Measurements from ENCODE around the gene ITGB3BP.

The ITGB3BP gene

GRCh38 chr1:63547621-63548294 is 24.7 kb upstream of the ITGB3BP start:
- H3K9ac ChIP-seq: no peak overlapping the region
- no peak for TF ChIP-seq CTCF (IDR thresholded peaks at IDR 0.05)
- no peak overlapping the region for H3K4me3 ChIP-seq (ENCODE audit: low read depth, low read length)
- H3K36me3 ChIP-seq (ENCODE audit: control insufficient read depth, insufficient read depth, low read length): no peaks in the 10 kb centered on the region
- no peaks in the 10 kb centered on the region for H3K9me3 ChIP-seq (ENCODE audit: control insufficient read depth, low read length)
- H2AFZ ChIP-seq: no peak overlapping the region
- no peaks in the 10 kb centered on the region for H3K27me3 ChIP-seq (ENCODE audit: control insufficient read depth, insufficient read depth, low read length)
- H3K4me1 ChIP-seq: no peaks in the 10 kb centered on the region
- no peaks in the 10 kb centered on the region for H3K79me2 ChIP-seq
- no peak overlapping the region for H3K4me2 ChIP-seq (ENCODE audit: low read length)
- H3K27ac ChIP-seq: no peak overlapping the region

- Histone ChIP-seq H3K79me2 (no peaks in the 10 kb centered on the region), H3K27ac (no peak overlapping the region), H3K9ac (no peak overlapping the region), H3K4me3 (ENCODE audit: low read depth, low read length) (no peak overlapping the region), H2AFZ (no peak overlapping the region), H3K36me3 (ENCODE audit: control insufficient read depth, insufficient read depth, low read length) (no peaks in the 10 kb centered on the region), H3K9me3 (ENCODE audit: control insufficient read depth, low read length) (no peaks in the 10 kb centered on the region), H3K27me3 (ENCODE audit: control insufficient read depth, insufficient read depth, low read length) (no peaks in the 10 kb centered on the region), H3K4me2 (ENCODE audit: low read length) (no peak overlapping the region), H3K4me1 (no peaks in the 10 kb centered on the region)
- no peak for TF ChIP-seq CTCF (IDR thresholded peaks at IDR 0.05)
These were observed 22.8 kb upstream of the ITGB3BP start for GRCh38 chr1:63545780-63546179.

GRCh38 chr1:63537940-63538339 is 14.9 kb upstream of the ITGB3BP start:
- Histone ChIP-seq H3K4me3 (ENCODE audit: low read depth, low read length) (no peak overlapping the region), H3K4me1 (no peaks in the 10 kb centered on the region), H2AFZ (no peak overlapping the region), H3K9ac (no peak overlapping the region), H3K27ac (no peak overlapping the region), H3K9me3 (ENCODE audit: control insufficient read depth, low read length) (no peaks in the 10 kb centered on the region), H3K79me2 (no peaks in the 10 kb centered on the region), H3K36me3 (ENCODE audit: control insufficient read depth, insufficient read depth, low read length) (no peaks in the 10 kb centered on the region), H3K4me2 (ENCODE audit: low read length) (no peak overlapping the region), H3K27me3 (ENCODE audit: control insufficient read depth, insufficient read depth, low read length) (no peaks in the 10 kb centered on the region)
- no peak for TF ChIP-seq CTCF (IDR thresholded peaks at IDR 0.05)

- Histone ChIP-seq H3K36me3 (ENCODE audit: control insufficient read depth, insufficient read depth, low read length) (no peaks in the 10 kb centered on the region), H3K79me2 (no peaks in the 10 kb centered on the region), H3K4me3 (ENCODE audit: low read depth, low read length) (no peak overlapping the region), H3K9ac (no peak overlapping the region), H3K4me2 (ENCODE audit: low read length) (no peak overlapping the region), H3K27ac (no peak overlapping the region), H3K9me3 (ENCODE audit: control insufficient read depth, low read length) (no peaks in the 10 kb centered on the region), H2AFZ (no peak overlapping the region), H3K27me3 (ENCODE audit: control insufficient read depth, insufficient read depth, low read length) (no peaks in the 10 kb centered on the region), H3K4me1 (no peaks in the 10 kb centered on the region)
- no peak for TF ChIP-seq CTCF (IDR thresholded peaks at IDR 0.05)
These were observed 14.0 kb upstream of the ITGB3BP start for GRCh38 chr1:63537006-63537405.

- H3K4me1 ChIP-seq: no peaks in the 10 kb centered on the region
- no peak for TF ChIP-seq CTCF (IDR thresholded peaks at IDR 0.05)
- no peak overlapping the region for H3K4me3 ChIP-seq (ENCODE audit: low read depth, low read length)
- no peaks in the 10 kb centered on the region for H3K27me3 ChIP-seq (ENCODE audit: control insufficient read depth, insufficient read depth, low read length)
- no peak overlapping the region for H3K4me2 ChIP-seq (ENCODE audit: low read length)
- no peak overlapping the region for H3K9ac ChIP-seq
- no peak overlapping the region for H3K27ac ChIP-seq
- no peaks in the 10 kb centered on the region for H3K9me3 ChIP-seq (ENCODE audit: control insufficient read depth, low read length)
- no peak overlapping the region for H2AFZ ChIP-seq
- no peaks in the 10 kb centered on the region for H3K79me2 ChIP-seq
- no peaks in the 10 kb centered on the region for H3K36me3 ChIP-seq (ENCODE audit: control insufficient read depth, insufficient read depth, low read length)
These were observed 11.4 kb upstream of the ITGB3BP start for GRCh38 chr1:63534406-63534805.

Data from parathyroid adenoma (tissue), 2 donors.